Measurements from ENCODE around the gene RNU5B-1.

DNA sequence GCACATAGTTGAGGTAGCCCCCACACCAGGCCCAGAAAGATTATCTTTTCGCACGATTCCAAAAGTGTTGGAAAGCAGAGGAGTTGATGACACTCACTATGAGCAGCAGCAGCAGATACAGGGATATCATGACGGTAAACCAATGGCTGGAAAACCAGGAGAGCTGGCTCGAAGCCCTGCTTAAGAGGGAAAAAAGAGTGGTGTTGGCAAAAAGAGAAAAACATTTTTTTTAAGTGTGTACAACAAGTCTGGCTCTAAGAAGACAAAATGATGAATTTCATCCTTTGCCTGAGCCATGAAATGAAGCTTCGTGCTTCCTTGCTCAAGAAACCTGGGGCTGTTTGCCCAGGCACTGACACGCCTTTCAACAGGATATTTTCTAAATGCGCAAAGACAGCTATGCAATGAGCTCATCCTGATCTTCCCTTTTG, 45.1 kb upstream of the RNU5B-1 start:
- TF ChIP-seq CTCF (IDR thresholded peaks at IDR 0.05 in 8 of 11, conservative IDR thresholded peaks at IDR 0.05 in 3 of 11) (no peak), POLR2A (IDR thresholded peaks at IDR 0.05) (no peak), POLR2AphosphoS5 (IDR thresholded peaks at IDR 0.05) (no peak)

Data from spleen (tissue), 7 donors.